Right atrium auricular region (tissue), 2 donors: ENCODE data around the gene ACTN4. TPM values are rescaled to one million over a fixed set of nuclear protein-coding genes. Genes with fewer than 3 reads are reported as not detected.
"Not testable (repeated sequence)": the region's sequence is repeated elsewhere in the genome, so short reads cannot be mapped to it uniquely, and the experiment has no call there.

ENCODE experiments used
- DNase-seq: peaks from one replicate; pipeline ENCODE4 v3.0.0-alpha.2; 2019; ENCODE audit warnings: low spot score
- H3K27ac ChIP-seq, 2 donors: fragments of 200-600 bp; sonication (generic); 1 replicate in 1 of 2; 2 replicates in 1 of 2; pipeline ENCODE4 v1.5.1; 2016 to 2019
- H3K27me3 ChIP-seq, 2 donors: fragments of 200-600 bp; sonication (generic); one replicate each; pipeline versions ENCODE4 v1.5.1 to v1.6.0; 2017 to 2019
- H3K36me3 ChIP-seq: fragments of 200-600 bp; sonication (generic); one replicate; pipeline ENCODE4 v1.5.1; 2016
- H3K4me1 ChIP-seq, 2 donors: fragments of 200-600 bp; sonication (generic); one replicate each; pipeline versions ENCODE4 v1.5.1 to v1.6.0; 2017 to 2019
- H3K4me3 ChIP-seq, 2 donors: fragments of 200-600 bp; sonication (generic); 1 replicate in 1 of 2; 2 replicates in 1 of 2; pipeline ENCODE4 v1.5.1; 2017 to 2019; ENCODE audit warnings: mild to moderate bottlenecking in 1 of 2, moderate library complexity in 1 of 2
- H3K9me3 ChIP-seq, 2 donors: fragments of 200-600 bp; sonication (generic); one replicate each; pipeline ENCODE4 v1.5.1; 2019
- CTCF ChIP-seq, 2 donors: fragments of 200-600 bp; sonication (generic); IDR thresholded peaks; one replicate each; pipeline ENCODE4 v1.5.1; 2019; ENCODE audit warnings: antibody characterized with exemption in 2 of 2
- total RNA-seq, 2 donors: library from RNA; depleted of rRNA; stranded (reverse); fragments of >200 nt; gene quantifications; one replicate each; pipeline ENCODE4 v1.1.0, GENCODE V29; 2016

The ACTN4 gene
- 100 to 1,000 TPM; 115 to 180 TPM for total RNA-seq

DNA sequence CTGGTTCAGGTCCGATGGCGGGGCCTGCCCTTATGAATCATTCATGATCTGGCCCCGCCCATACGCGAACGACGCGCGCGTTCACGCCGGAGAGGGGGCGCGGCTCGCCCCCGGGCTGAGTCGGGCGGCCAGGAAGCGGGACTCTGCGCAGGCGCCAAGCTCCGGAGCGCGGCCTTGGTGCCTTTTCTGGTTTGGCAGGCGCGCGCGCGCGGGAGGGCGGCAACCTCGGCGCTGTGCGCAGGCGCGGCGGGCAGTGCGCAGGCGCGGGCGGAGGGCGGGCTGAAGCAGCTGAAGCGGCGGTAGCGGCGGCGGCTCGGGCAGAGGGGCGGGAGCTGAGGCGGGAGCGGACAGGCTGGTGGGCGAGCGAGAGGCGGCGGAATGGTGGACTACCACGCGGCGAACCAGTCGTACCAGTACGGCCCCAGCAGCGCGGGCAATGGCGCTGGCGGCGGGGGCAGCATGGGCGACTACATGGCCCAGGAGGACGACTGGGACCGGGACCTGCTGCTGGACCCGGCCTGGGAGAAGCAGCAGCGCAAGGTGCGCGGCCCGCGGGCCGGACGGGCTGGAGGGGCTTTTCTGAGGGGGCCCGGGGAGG lies at the start of gene ACTN4:
Gene ACTN4 (plus strand): TSS at position 282 of the 598 bp plus-strand sequence. CDS start 97 bp downstream, at position 379.
- H3K36me3 ChIP-seq = no peaks in the 10 kb centered on the region
- H3K27ac ChIP-seq = peak within 1 kb of the TSS; percentile 97 to 98
- no peaks in the 10 kb centered on the region for H3K27me3 ChIP-seq
- H3K4me1 ChIP-seq = peaks cover 0 to 39% of the 10 kb centered on the region in 2 donors
- H3K9me3 ChIP-seq = no peaks in the 10 kb centered on the region
- peak; percentile 99 for DNase-seq
- TF ChIP-seq CTCF (IDR thresholded peaks at IDR 0.05) = no peak
- peak within 1 kb of the TSS; percentile 99 for H3K4me3 ChIP-seq

DNA sequence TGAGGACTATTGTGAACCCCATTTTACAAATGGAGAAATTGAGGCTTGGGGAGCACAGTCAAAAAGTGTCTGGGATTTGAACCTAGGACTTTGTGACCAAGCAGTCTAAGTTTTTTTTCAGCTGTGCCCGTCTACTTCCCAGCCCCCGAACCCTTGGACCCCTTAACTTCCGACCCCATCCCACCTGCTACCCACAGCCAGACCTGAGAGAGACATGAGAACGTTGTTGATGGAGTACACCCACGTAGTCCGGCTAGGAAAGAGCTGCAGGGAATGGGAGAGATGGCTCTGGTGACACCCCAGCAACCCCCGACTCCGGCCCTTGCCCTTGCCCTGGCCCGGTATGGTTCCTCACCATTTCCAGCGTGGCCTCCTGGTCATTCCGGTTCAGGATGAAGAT lies 47.7 kb upstream of the ACTN4 start:
- TF ChIP-seq CTCF (IDR thresholded peaks at IDR 0.05) = no peak
- H3K27me3 ChIP-seq = no peaks in the 10 kb centered on the region
- DNase-seq = no peak
- no peaks in the 10 kb centered on the region for H3K36me3 ChIP-seq
- no peak overlapping the region for H3K27ac ChIP-seq
- H3K4me3 ChIP-seq = no peak overlapping the region
- peaks cover 0 to 8% of the 10 kb centered on the region in 2 donors for H3K4me1 ChIP-seq
- no peaks in the 10 kb centered on the region for H3K9me3 ChIP-seq

- not testable (repeated sequence) for H3K9me3 ChIP-seq, DNase-seq, H3K27me3 ChIP-seq, H3K36me3 ChIP-seq, H3K4me3 ChIP-seq, H3K4me1 ChIP-seq, H3K27ac ChIP-seq
These were observed 44.6 kb upstream of the ACTN4 start for GRCh38 chr19:38602856-38603255.

DNA sequence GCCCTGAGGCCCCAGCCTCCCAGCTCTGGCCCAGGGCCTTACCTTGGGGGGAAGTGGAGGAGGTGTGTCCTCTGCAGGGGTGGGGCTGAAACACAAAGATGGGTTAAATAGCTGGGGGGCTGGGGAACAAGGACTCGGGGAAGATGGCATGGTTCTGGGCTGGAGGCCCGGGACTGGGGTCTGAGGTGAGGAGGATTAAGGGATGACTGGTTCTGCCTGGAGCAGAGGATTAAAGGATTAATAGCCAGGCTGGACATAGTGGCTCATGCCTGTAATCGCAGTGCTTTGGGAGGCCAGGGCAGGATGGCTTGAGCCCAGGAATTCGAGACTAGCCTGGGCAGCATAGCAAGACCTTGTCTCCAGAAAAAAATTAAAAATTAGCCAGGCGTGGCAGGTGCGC lies 41.3 kb upstream of the ACTN4 start:
- Histone ChIP-seq H3K27me3 (no peaks in the 10 kb centered on the region), H3K9me3 (no peaks in the 10 kb centered on the region), H3K36me3 (no peaks in the 10 kb centered on the region), H3K4me1 (no peaks in the 10 kb centered on the region), H3K4me3 (no peak overlapping the region), H3K27ac (no peak overlapping the region)
- TF ChIP-seq CTCF (IDR thresholded peaks at IDR 0.05) = no peak
- DNase-seq = no peak

- Histone ChIP-seq H3K4me1 (peaks cover 0 to 11% of the 10 kb centered on the region in 2 donors), H3K27me3 (no peaks in the 10 kb centered on the region), H3K9me3 (no peaks in the 10 kb centered on the region), H3K36me3 (no peaks in the 10 kb centered on the region), H3K4me3 (no peak overlapping the region), H3K27ac (no peak overlapping the region)
- DNase-seq = no peak
- no peak for TF ChIP-seq CTCF (IDR thresholded peaks at IDR 0.05)
These were observed 33.2 kb upstream of the ACTN4 start for GRCh38 chr19:38614289-38614688.

- DNase-seq = no peak
- Histone ChIP-seq H3K4me1 (peaks cover 0 to 19% of the 10 kb centered on the region in 2 donors), H3K9me3 (no peaks in the 10 kb centered on the region), H3K27me3 (no peaks in the 10 kb centered on the region), H3K4me3 (no peak overlapping the region), H3K27ac (no peak overlapping the region), H3K36me3 (no peaks in the 10 kb centered on the region)
- TF ChIP-seq CTCF (IDR thresholded peaks at IDR 0.05) = no peak
These were observed 32.4 kb upstream of the ACTN4 start for GRCh38 chr19:38615007-38615581.
